ENCODE data around the gene NKAPL.

GRCh38 chr6:28217890-28218289 lies 41.2 kb upstream of the NKAPL start:
- TF ChIP-seq CTCF (IDR thresholded peaks at IDR 0.05) (no peak), POLR2A (IDR thresholded peaks at IDR 0.05) (no peak)

Data from testis (tissue), 2 donors.